HepG2 (cell line): ENCODE results near the gene FAM228B. TPM values are rescaled to one million over a fixed set of nuclear protein-coding genes. Genes with fewer than 3 reads are reported as not detected.

ENCODE experiments used
- ATAC-seq: fragments of 200-7000 bp; cut with Tn5 transposase; 3 replicates; pipeline ENCODE4 v1.9.1; 2020; ENCODE audit warnings: mild to moderate bottlenecking, moderate library complexity
- BruUV-seq: library from RNA; stranded (reverse); fragments of 400-500 nt; replicated peaks from 2 replicates; lab custom pipeline; 2021; lab: Mats Ljungman, UMichigan
- CTCF ChIA-PET: fragments of 300-600 bp; formaldehyde crosslinking; extraction: SDS; loops from one replicate; lab custom pipeline; 2021; ENCODE audit warnings: low total read pairs, inconsistent platforms, low intra/inter-chr PET ratio; lab: Yijun Ruan, JAX
- POLR2A ChIA-PET: fragments of 350-600 bp; sonication (Branson Sonifier 250); formaldehyde crosslinking; loops from one replicate; lab custom pipeline; 2020; ENCODE audit warnings: antibody characterized with exemption, inconsistent platforms; lab: Yijun Ruan, JAX
- DNase-seq: peaks from one replicate; pipeline ENCODE4 v3.0.0-alpha.2; 2015; ENCODE audit warnings: low spot score
- FAIRE-seq: peaks from 3 replicates; lab custom pipeline; 2011; peaks lifted over from hg19 to GRCh38; lab: Jason Lieb, UNC
- H2AFZ ChIP-seq: one replicate; pipeline ENCODE4 v1.6.1; 2011; ENCODE audit warnings: low read length, inconsistent platforms
- H3K27ac ChIP-seq: fragments of 300-600 bp; 3 replicates; pipeline ENCODE4 v1.8.0; 2011; ENCODE audit warnings: mixed run types, mild to moderate bottlenecking, mixed read lengths, low read length, inconsistent platforms; ENCODE audit not compliant: insufficient read depth; ENCODE audit errors: extremely low read length
- H3K27me3 ChIP-seq, 2 experiments: fragments of 200-600 bp in 1 of 2; 2 replicates in 1 of 2; 3 replicates in 1 of 2; pipeline versions ENCODE4 v1.6.0 to v1.8.0; 2011; ENCODE audit warnings: low read length in 2 of 2, mild to moderate bottlenecking in 2 of 2, moderate library complexity in 2 of 2, inconsistent platforms in 1 of 2; ENCODE audit not compliant: insufficient read depth in 2 of 2, control insufficient read depth in 1 of 2
- H3K36me3 ChIP-seq, 2 experiments: fragments of 200-600 bp in 1 of 2; replicated peaks in 1 of 2; 2 replicates in 1 of 2; 3 replicates in 1 of 2; pipeline versions ENCODE4 v1.5.1 to v1.8.0; 2011; ENCODE audit warnings: low read length in 2 of 2, inconsistent platforms in 1 of 2; ENCODE audit not compliant: insufficient read depth in 2 of 2, control insufficient read depth in 1 of 2
- H3K4me1 ChIP-seq: 2 replicates; pipeline ENCODE4 v1.5.1; 2012; ENCODE audit warnings: low read length, inconsistent platforms; ENCODE audit not compliant: insufficient read depth
- H3K4me2 ChIP-seq: 2 replicates; pipeline ENCODE4 v1.6.0; 2011; ENCODE audit warnings: low read depth, low read length, inconsistent platforms
- H3K4me3 ChIP-seq, 3 experiments: fragments of 200-600 bp in 1 of 3; sonication (generic), shearing (Covaris generic) in 1 of 3; replicated peaks in 1 of 3; 2 replicates each; pipeline ENCODE4 v1.5.1; 2011 to 2016; ENCODE audit warnings: low read length in 3 of 3, inconsistent platforms in 2 of 3, low read depth in 2 of 3, mild to moderate bottlenecking in 2 of 3, control low read depth in 1 of 3, mixed read lengths in 1 of 3; ENCODE audit not compliant: insufficient read depth in 1 of 3
- H3K79me2 ChIP-seq: one replicate; pipeline ENCODE4 v1.6.1; 2011; ENCODE audit warnings: low read length, inconsistent platforms; ENCODE audit not compliant: insufficient read depth
- H3K9ac ChIP-seq: 2 replicates; pipeline ENCODE4 v1.6.0; 2011; ENCODE audit warnings: mild to moderate bottlenecking, low read depth, low read length, inconsistent platforms; ENCODE audit not compliant: insufficient read depth
- H3K9me3 ChIP-seq: 2 replicates; pipeline ENCODE4 v1.5.1; 2012; ENCODE audit warnings: mild to moderate bottlenecking, low read length
- H4K20me1 ChIP-seq: 2 replicates; pipeline ENCODE4 v1.6.0; 2011; ENCODE audit warnings: inconsistent platforms, mild to moderate bottlenecking, low read length, moderate library complexity; ENCODE audit not compliant: insufficient read depth
- AFF4 ChIP-seq: sonication (generic); formaldehyde crosslinking; IDR thresholded peaks from 2 replicates; pipeline ENCODE4 v1.4.0; 2020; ENCODE audit warnings: missing genetic modification reagents
- ATF7-NPFF ChIP-seq: sonication (generic); formaldehyde crosslinking; IDR thresholded peaks from 2 replicates; pipeline ENCODE4 v1.8.1; 2023; ENCODE audit warnings: mild to moderate bottlenecking, low read depth, missing genetic modification reagents, moderate library complexity
- EHMT2 ChIP-seq: fragments of 200-600 bp; sonication (generic); IDR thresholded peaks from 2 replicates; pipeline ENCODE4 v1.7.0; 2017; ENCODE audit warnings: antibody characterized with exemption, low read depth, low read length, borderline replicate concordance
- HNRNPH1 ChIP-seq: fragments of 200-400 bp; formaldehyde crosslinking; optimal IDR thresholded peaks from 2 replicates; pipeline ENCODE3; 2017; ENCODE audit warnings: mild to moderate bottlenecking, low read depth, low read length
- ZBTB21 ChIP-seq: sonication (generic); formaldehyde crosslinking; IDR thresholded peaks from 2 replicates; pipeline ENCODE4 v1.4.0; 2020; ENCODE audit warnings: missing genetic modification reagents
- ZNF570 ChIP-seq: sonication (generic); formaldehyde crosslinking; IDR thresholded peaks from 2 replicates; pipeline ENCODE4 v1.4.0; 2020; ENCODE audit warnings: mild to moderate bottlenecking, missing genetic modification reagents, borderline replicate concordance
- ZNF776 ChIP-seq: sonication (generic); formaldehyde crosslinking; IDR thresholded peaks from 2 replicates; pipeline ENCODE4 v1.4.0; 2020; ENCODE audit warnings: mild to moderate bottlenecking, missing genetic modification reagents
- ZNF878 ChIP-seq: sonication (generic); formaldehyde crosslinking; IDR thresholded peaks from 2 replicates; pipeline ENCODE4 v1.8.1; 2023; ENCODE audit warnings: mild to moderate bottlenecking, missing genetic modification reagents, moderate library complexity
- ZSCAN5A ChIP-seq: sonication (generic); formaldehyde crosslinking; IDR thresholded peaks from 2 replicates; pipeline ENCODE4 v1.8.0; 2022; ENCODE audit warnings: mild to moderate bottlenecking, missing genetic modification reagents, borderline replicate concordance
- WGBS: methylation state at CpG from one replicate; pipeline ENCODE4 v1.1.6; 2017; ENCODE audit warnings: low lambda C conversion rate; 5-methylcytosine and 5-hydroxymethylcytosine counted together
- in situ Hi-C: cut with HindIII; loops from 2 replicates; pipeline ENCODE4 v1.10.0; 2017; ENCODE audit warnings: low pct_unique_long_range_greater_than_20kb; ENCODE audit not compliant: extremely low pct_ligation_motif_present
- intact Hi-C: fragments of 100-400 bp; cut with micrococcal nuclease; formaldehyde crosslinking; loops from one replicate; pipeline ENCODE4 v1.10.0; 2022; ENCODE audit not compliant: unreplicated experiment
- polyA plus RNA-seq, 8 experiments: library from polyadenylated mRNA; depleted of rRNA in 3 of 8; stranded (reverse) in 7 of 8; unstranded in 1 of 8; fragments of >200 nt; fragmentation: Illumina TruSeq in 4 of 8; extraction: Trizol in 4 of 8; gene quantifications; 2 replicates each; pipeline versions ENCODE4 v1.2.1 to v1.2.3, GENCODE V29; 2011 to 2016; ENCODE audit warnings: low read depth in 4 of 8, missing spikeins in 1 of 8, mixed read lengths in 1 of 8; ENCODE audit not compliant: insufficient read depth in 1 of 8
- total RNA-seq, 5 experiments: library from RNA; depleted of rRNA; stranded (reverse); fragments of >200 nt; fragmentation: Illumina TruSeq; extraction: Trizol; gene quantifications; 2 replicates each; pipeline ENCODE4 v1.2.3, GENCODE V29; 2016; ENCODE audit warnings: low read depth in 1 of 5
- TF ChIP-seq, protein P1 (sequence below): sonication (generic); formaldehyde crosslinking; IDR thresholded peaks from 2 replicates; pipeline ENCODE4 v1.5.1; 2020; ENCODE audit warnings: missing genetic modification reagents, mild to moderate bottlenecking, borderline replicate concordance

The FAM228B gene
- total and polyA plus RNA-seq, 2 of the 13 experiments (the other 11 are each of a cell fraction or from before 2014, with no cell fraction given) = 0.79 to 1.1 TPM

DNA sequence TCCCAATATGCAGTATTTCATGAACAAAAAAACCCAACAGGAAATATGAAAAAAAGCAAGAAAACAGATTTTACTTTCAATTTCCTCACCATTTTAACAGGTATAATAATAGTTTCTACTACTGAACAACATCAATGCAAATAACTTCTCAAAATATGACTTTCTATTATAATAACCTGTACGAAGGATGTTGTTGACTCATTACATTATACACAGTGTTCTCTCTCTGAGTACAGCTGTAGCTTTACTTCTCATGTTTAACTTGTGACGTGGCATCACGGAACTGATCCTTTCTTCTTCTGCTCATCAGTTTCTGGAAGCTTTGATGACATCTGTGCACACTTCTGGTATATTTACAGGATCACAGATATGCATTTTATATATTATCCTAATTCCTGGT is 91.6 kb downstream of the FAM228B start:
- H2AFZ ChIP-seq = no peak overlapping the region
- peaks cover 0 to 6% of the 10 kb centered on the region in 2 experiments; a peak in 1 of 5 replicates for H3K36me3 ChIP-seq
- FAIRE-seq (no peak), ATAC-seq (no peak), DNase-seq (no peak)
- intact Hi-C loops = no loop called here
- H3K9ac ChIP-seq = no peak overlapping the region
- H3K4me3 ChIP-seq = no peak overlapping the region
- H3K27me3 ChIP-seq = no peaks in the 10 kb centered on the region
- 93% methylated on average over 3 of the region's 3 CpGs for WGBS
- H3K9me3 ChIP-seq = no peaks in the 10 kb centered on the region
- ChIA-PET CTCF (no interaction called here), POLR2A (no interaction called here)
- no peak overlapping the region for H3K27ac ChIP-seq
- no peak for TF ChIP-seq ZSCAN5A
- TF ChIP-seq ZNF776 (CRISPR knock-in tag) = no peak
- no peak for TF ChIP-seq ATF7-NPFF (CRISPR knock-in tag)
- TF ChIP-seq ZNF570 (CRISPR knock-in tag) = no peak
- no peak for TF ChIP-seq ZNF878
- no peak for TF ChIP-seq ZBTB21 (CRISPR knock-in tag)
- TF ChIP-seq EHMT2 = no peak
- TF ChIP-seq, protein P1, sequence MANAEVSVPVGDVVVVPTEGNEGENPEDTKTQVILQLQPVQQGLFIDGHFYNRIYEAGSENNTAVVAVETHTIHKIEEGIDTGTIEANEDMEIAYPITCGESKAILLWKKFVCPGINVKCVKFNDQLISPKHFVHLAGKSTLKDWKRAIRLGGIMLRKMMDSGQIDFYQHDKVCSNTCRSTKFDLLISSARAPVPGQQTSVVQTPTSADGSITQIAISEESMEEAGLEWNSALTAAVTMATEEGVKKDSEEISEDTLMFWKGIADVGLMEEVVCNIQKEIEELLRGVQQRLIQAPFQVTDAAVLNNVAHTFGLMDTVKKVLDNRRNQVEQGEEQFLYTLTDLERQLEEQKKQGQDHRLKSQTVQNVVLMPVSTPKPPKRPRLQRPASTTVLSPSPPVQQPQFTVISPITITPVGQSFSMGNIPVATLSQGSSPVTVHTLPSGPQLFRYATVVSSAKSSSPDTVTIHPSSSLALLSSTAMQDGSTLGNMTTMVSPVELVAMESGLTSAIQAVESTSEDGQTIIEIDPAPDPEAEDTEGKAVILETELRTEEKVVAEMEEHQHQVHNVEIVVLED (CRISPR knock-in tag) = no peak
- TF ChIP-seq AFF4 (CRISPR knock-in tag) = no peak
- no peak for TF ChIP-seq HNRNPH1
- TF ChIP-seq, all 625 proteins: peak for 0
- H3K79me2 ChIP-seq = no peaks in the 10 kb centered on the region
- BruUV-seq = no TSS peak
- H3K4me2 ChIP-seq = no peak overlapping the region
- no peaks in the 10 kb centered on the region for H4K20me1 ChIP-seq
- in situ Hi-C loops = no loop called here
- no peaks in the 10 kb centered on the region for H3K4me1 ChIP-seq
